NCI-H1092 (cell line): ENCODE data around the gene MAK.
"Not testable (repeated sequence)": the region's sequence is repeated elsewhere in the genome, so short reads cannot be mapped to it uniquely, and the experiment has no call there.

Experiments
- DNase-seq: peaks from one replicate; lab custom pipeline; 2025; lab: John Stamatoyannopoulos, UW

Gene MAK

DNA sequence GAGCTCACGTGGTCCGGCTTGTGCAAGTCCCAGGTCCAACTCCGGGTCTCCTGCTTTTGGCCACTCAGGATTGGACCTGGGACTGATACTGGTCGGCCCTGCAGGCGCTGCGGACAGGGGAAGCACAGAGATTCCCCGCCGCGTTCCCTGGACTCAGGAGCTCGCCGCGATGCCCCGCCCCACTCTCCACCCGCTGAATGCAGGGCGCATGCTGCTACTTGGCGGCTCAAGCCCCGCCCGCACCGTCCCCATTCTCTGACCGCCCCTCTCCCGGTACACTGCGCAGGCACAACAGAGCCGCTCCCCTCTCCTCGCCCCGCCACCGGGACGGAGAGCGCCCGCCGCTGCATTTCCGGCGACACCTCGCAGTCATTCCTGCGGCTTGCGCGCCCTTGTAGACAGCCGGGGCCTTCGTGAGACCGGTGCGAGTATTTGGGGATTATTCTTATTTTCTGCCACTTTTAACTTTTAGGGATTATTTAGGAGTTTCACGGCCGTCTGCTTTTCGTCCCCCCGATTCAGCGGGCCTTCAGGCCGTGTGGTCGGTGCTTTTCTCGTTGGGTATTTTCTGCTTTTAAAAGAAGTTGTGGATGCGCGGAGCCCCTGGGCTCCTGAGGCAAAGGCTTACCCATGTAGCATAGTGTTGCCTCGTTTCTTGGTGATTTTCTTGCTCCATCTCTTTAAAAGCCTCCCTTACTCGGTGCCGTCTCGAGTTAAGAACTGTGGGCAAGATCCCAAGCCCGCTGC is 115.3 kb downstream of the MAK start, which contains the start of gene TMEM14C:
TSS of gene TMEM14C (plus strand) at position 251 of the 747 bp plus-strand sequence. CDS start 1,544 bp downstream, outside the sequence.
- peak; percentile 84 for DNase-seq

- DNase-seq, result no peak
These were observed 115.8 kb downstream of the MAK start for GRCh38 chr6:10722570-10722819.

- DNase-seq, result no peak
These were observed 116.3 kb downstream of the MAK start for GRCh38 chr6:10721850-10722569.

DNA sequence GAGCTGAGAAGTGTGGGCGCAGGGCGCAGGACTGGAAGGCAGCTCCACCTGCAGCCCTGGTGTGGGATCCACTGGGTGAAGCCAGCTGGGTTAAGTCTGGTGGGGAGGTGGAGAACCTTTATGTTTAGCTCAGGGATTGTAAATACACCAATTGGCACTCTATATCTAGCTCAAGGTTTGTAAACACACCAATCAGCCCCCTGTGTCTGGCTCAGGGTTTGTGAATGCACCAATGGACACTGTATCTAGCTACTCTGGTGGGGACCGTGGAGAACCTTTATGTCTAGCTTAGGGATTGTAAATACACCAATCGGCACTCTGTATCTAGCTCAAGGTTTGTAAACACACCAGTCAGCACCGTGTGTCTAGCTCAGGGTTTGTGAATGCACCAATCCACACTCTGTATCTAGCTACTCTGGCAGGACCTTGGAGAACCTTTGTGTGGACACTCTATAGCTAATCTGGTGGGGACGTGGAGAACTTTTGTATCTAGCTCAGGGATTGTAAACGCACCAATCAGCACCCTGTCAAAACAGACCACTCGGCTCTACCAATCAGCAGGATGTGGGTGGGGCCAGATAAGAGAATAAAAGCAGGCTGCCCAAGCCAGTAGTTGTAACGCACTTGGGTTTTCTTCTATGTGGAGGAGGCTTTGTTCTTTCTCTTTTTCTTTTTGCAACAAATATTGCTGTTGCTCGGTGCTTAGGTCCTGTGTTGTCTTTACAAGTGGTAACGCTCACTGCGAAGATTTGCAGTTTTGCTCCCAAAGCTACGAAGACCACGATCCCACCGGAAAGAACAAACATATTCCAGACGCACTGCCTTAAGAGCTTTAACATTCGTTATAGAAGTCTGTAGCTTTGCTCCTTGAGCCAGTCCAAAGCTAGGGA is 117.1 kb downstream of the MAK start:
- DNase-seq, result not testable (repeated sequence)

DNA sequence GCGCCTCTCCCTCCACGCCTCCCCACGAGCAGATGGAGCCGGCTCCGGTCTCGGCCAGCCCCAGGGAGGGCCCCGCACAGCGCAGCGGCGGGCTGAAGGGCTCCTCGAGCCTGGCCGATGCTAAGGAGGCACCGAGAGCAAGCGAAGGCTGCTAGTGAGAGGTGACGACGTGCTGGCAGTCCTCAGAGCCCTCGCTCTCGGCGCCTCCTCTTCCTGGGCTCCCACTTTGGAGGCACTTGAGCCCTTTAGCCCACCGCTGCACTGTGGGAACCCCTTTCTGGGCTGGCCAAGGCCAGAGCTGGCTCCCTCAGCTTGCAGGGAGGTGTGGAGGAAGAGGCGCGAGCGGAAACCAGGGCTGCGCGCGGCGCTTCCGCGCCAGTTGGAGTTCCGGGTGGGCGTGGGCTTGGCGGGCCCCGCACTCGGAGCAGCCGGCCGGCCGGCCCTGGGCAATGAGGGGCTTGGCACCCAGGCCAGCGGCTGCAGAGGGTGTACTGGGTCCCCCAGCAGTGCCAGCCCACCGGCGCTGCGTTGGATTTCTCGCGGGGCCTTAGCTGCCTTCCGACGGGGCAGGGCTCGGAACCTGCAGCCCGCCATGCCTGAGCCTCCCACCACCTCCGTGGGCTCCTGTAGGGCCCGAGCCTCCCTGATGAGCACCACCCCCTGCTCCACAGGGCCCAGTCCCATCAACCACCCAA is 117.9 kb downstream of the MAK start:
- DNase-seq, result peak; percentile 6

DNA sequence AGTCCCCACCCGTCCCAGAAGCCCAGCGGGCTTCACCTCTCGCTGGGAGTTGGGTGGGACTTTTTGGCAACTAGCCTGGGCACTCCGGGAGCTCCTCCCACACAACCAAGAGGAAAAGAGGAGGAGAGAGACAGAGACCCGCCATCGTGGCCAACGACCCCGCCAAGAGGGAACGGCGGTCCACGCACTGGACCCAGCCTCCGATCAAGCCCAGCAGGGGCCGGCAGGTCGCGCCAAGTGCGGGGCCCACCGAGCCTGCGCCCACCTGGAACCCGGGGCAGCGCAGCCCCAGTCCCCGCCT is 118.4 kb downstream of the MAK start:
- DNase-seq, result no peak

DNA sequence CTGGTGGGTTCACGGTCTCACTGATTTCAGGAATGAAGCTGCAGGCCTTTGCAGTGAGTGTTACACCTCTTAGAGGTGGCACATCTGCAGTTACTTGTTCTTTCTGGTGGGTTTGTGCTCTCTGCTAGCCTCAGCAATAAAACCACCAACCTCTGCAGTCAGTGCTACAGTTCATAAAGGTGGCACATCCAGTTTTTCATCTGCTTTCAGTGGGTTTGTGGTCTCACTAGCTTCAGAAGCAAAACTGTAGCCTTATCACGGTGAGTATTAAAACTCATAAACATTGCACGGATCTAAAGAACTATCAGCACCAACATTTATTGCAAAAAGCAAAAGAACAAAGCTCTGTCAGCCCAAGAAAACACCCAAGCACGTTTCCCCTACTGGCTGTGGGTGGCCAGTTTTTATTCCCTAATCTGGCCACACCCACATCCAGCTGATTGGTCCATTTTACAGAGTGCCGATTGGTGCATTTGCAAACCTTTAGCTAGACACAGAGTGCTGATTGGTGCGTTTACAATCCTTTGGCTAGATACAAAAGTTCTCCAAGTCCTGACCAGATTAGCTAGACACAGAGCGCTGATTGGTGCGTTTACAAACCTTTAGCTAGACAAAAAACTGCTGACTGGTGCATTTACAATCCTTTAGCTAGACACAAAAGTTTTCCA is 118.9 kb downstream of the MAK start:
- no peak for DNase-seq

DNA sequence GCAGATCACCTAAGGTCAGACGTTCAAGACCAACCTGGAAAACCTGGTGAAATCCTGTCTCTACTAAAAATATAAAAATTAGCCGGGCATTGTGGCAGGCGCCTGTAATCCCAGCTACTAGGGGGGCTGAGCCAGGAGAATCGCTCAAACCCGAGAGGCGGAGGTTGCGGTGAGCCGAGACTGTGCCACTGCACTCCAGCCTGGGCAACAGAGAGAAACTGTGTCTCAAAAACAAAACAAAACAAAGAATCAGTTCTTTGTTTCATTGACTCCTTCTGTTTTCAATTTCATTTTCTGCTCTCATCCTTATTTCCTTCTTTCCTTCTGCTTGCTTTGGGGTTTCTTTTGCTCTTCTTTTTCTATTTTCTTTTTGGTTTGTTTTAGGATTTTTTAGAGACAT is 124.4 kb downstream of the MAK start:
- no peak for DNase-seq
